GM18507 (cell line): ENCODE results near the gene ATCAY.
"Not testable (repeated sequence)": the region's sequence is repeated elsewhere in the genome, so short reads cannot be mapped to it uniquely, and the experiment has no call there.

Source experiments
- DNase-seq: peaks from one replicate; pipeline ENCODE4 v3.0.0; 2011; ENCODE audit warnings: low read depth; ENCODE audit not compliant: insufficient read length; ENCODE audit errors: extremely low spot score
- FAIRE-seq: peaks from 2 replicates; lab custom pipeline; 2011; peaks lifted over from hg19 to GRCh38; lab: Jason Lieb, UNC

Gene ATCAY

DNA sequence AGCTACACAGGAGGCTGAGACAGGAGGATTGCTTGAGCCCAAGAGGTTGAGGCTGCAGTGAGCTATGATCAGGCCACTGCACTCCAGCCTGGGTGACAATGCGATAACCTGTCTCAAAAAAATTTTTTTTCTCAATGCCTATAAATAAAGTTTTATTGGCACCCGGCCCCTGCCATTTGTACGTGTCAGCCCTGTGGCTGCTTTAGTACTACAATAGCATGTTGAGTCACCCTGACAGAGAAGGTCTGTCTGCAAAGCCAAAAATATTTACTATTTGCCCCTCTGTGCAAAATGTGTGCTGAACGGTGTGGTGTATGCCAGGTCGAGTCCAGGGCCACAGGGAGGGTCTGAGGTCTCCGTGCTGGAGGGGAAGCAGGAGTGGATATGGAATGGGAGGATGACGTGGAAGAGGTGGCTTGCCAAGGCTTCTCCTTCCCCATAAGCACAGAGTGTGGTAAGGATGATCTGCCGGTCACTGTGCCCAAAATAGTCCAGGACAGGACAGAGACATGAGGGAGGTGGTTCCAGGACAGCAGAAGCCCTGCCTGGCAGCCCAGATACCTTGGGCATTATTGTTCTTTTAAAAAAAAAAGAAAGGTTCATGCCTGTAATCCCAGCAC lies 62.4 kb downstream of the ATCAY start:
- no peak for DNase-seq
- no peak for FAIRE-seq

DNA sequence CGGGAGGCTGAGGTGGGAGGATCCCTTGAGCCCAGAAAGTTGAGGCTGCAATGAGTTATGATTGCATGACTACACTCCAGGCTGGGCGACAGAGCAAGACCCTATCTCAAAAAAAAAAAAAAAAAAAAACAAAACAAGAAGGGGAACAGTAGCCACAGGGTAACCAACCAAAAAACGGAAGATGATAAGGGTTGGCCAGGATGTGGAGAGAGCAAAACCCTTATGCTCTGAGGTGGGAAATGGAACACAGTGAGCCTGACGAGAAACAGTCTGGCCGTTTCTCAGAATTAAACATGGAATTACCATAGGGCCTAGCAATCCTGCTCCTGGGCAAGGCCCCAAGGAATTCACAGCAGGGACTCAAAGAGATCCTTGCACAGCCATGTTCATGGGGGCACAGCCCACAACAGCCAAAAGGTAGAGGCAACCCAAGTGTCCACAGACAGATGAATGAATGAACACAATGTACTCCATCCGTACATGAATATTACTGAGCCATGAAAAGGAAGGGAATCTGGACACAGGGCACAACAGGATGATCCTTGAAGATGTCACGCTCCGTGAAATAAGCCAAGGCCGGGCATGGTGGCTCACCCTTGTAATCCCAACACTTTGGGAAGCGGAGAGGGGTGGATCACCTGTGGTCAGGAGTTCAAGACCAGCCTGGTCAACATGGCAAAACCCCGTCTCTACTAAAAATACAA lies 63.7 kb downstream of the ATCAY start:
- FAIRE-seq, result no peak
- no peak for DNase-seq

DNA sequence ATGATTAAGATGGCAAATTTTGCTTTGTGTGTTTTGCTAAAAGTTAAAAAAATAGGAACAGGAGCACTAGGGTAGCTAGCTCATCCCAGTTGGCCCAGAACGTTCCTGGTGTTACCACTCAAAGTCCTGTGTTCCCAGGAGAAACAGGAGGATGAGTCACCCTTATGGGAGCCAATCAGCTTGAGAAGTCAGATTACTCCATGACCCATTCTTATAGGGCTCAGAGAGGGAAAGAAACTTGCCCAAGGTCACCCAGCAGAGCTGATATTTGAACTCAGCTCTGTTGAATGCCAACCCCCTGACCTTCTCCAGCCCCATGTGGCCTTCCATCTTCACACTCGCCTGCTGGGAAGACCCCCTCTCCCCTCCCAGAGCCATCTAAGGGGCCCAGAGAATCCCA lies 65.4 kb downstream of the ATCAY start:
- DNase-seq, result no peak
- no peak for FAIRE-seq

DNA sequence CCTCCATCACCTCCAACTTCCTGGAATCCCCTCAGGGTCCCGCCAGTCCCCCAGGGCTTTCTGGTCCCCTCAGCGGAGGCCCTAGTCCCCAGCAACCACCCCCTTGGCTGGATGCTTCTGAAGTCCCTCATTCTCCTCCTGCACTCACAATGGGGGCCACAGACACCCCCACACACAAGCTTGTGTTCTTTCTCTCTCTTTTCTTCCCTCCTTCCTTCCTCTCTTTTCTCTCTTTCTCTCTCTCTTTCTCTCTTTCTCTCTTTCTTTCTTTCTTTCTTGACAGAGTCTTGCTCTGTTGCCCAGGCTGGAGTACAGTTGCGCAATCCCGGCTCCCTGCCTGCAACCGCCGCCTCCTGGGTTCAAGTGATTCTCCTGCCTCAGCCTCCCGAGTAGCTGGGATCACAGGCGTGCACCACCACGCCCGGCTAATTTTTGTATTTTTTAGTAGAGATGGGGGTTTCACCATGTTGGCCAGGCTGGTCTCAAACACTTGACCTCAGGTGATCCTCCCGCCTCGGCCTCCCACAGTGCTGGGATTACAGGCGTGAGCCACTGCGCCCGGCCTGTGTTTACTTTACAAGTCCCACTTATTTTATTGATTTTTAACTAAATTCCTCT lies 66.9 kb downstream of the ATCAY start:
- not testable (repeated sequence) for DNase-seq, FAIRE-seq

DNA sequence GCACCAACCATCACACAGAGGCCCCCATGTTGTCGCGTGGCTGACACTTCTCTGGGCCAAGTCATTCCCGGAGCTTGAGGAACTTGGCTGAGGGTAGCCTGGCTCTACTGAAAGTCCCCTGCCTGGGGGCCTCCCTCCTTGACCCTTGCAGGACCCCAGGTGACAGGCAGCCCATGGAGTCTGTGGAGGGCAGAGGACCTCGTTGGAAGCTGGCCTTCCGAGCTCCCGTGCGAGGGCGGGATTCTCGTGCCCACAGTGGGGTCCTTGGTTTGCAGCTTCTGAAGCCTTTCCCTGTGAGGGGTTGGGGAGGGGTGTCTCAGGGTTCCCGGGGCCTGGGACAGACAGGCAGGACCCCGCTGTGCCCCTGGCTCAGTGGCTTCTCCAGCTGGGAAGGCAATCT lies 68.8 kb downstream of the ATCAY start:
- no peak for DNase-seq
- no peak for FAIRE-seq

DNA sequence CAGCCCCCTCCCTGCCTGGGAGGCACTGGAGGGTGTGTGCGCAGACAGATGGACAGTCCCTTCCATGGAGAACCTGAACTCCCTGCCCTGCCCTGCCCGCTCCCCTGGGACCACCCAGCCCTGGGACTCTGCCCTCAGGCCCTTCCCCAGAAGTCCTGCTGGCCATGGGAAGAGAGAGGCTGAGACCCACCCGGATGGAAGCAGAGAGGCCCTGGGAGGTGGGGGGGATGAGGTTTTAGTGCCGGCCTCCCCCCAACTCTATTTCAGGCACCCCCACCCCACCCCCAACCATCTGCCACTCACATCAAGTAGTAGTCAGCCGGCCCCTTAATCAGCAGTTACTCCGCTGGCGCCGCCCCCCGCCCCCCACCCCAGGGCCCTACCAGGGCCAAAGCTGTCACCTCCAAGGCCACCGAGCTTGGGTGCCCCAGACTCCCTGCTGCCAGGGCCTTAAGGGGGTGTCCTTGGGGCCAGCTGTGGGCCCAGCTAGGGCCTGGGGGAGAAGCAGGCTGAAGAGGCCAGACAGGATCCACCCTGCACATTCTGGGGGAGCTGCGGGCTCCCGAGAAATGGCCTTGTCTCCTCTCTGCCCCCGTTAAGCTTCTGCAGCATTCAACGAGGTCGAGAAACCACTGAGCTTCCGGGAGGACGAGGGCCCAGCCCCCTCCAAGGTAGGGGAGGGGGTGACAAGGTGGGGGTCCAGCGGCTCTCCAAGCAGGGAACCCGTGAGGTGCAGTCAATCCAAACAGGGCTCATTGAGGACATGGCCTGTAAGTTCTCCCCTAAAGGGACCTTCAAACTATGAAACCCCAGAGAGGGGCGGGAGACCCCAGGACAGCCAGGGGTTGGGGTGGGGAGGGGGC lies 69.7 kb downstream of the ATCAY start:
- FAIRE-seq, result no peak
- no peak for DNase-seq

DNA sequence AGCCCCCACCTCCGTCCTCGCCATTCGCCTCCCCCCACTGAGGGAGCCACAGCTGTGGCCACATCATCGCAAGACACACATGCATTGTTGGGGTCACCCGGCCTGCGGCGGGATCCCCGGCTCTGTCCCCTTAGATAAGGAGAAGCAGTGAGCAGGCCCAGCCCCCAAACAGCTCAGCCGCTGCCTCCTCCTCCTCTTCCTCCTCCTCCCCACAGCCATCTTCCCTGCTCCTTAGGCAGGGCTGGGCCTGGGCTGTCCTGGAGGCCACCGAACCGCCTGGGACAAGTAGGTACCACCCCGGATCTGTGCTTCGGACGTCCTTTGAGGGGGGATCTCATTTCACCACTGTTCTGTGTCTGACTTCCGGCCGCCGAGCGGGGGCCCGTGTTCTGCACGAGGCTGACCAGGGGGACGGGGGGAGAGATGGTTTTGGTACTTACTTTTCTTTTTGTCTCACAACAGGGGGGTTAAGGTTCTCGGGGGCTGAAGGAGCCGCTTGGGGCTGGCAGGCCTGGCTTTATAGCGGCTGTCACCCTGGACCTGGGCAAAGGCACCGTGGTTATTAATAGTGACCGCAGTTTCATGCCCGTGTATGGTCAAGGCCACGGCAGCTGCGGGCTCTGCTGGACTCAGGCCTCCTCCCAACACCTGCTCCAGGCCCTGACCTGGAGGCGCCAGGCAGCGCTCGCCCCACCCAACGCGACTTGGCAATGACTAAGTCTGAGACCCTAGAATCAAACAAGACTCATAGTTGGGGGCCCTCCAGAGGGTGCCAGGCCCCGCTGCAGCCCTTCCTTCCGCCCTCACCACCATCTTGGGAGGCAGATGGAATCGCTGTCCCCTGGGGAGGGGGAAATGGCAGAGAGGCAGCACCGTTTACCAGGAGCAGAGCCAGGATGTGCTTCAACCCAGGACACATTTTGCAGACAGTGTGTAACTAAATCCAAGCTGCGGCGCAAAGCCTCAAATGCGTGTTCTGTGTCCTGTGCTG lies 70.7 kb downstream of the ATCAY start:
- DNase-seq (no peak), FAIRE-seq (no peak)

DNA sequence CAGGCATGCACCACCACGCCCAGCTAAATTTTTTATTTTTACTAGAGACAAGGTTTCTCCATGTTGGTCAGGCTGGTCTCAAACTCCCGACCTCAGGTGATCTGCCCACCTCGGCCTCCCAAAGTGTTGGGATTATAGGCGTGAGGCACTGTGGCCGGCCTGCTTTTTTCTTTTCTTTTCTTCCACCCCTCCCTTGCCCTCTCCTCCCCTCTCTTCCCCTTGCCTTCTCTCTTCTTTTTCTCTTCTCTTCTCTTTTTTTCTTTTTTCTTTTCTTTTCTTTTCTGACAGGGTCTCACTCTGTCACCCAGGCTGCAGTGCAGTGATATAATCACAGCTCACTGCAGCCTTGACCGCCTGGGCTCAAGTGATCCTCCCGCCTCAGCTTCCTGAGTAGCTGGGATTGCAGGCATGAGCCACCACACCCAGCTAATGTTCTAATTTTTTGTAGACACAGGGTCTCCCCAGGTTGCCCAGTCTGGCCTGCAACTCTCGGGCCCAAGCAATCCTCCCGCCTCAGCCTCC lies 72.3 kb downstream of the ATCAY start:
- not testable (repeated sequence) for FAIRE-seq, DNase-seq

DNA sequence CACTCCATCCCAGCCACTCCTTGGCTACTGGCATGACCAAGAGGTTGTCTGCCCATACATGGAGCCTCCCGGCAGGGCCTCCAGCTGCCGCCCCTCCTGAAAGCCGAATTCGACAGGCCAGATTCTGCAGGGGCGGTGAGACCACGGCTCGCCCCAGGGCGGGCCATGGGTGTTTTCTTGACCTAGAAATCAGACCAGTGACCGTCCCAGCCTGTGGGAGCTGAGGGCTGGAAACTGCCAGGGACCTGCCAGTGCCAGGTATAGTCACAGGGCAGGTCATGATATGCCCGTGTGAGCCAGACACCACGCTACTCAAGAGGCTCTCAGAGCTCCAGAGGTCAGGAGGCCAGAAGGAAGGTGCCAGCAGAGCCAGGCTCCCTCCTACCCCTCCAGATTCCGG lies 73.6 kb downstream of the ATCAY start:
- no peak for FAIRE-seq

DNA sequence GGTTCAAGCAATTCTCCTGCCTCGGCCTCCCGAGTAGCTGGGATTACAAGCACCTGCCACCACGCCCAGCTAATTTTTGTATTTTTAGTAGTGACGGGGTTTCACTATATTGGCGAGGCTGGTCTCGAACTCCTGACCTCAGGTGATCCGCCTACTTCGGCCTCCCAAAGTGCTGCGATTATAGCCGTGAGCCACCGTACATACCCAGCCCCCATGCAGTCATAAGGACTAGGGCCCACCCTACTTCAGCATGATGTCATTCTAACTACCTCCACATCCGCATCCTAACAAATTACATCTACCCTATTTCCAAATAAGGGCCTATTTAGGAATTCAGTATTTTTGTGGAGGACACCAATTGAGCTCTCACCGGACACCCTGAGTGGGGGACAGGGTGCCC lies 74.8 kb downstream of the ATCAY start:
- not testable (repeated sequence) for FAIRE-seq, DNase-seq

More for the DNA sequence above, 73.6 kb downstream of the ATCAY start:
- DNase-seq, result no peak

DNA sequence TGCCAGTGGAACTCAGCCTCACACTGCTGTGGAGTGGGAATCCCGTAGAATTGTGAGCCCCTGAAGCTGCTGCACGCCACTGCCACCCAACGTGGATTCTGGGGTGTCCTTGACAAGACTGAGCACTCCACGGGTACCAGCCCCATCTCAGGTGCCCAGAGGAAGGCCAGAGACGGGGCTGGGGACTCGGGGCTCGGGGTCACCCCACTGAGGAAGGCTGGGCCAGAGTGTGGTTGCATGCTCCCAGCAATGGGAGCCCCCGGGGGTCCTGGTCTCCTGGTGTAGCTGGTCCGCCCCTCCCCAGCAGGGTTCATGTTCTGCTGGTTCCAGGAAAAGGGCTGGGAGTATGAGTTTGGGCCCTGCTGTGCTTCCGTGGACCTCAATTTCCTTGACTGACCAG lies 75.2 kb downstream of the ATCAY start:
- FAIRE-seq, result no peak
- no peak for DNase-seq

DNA sequence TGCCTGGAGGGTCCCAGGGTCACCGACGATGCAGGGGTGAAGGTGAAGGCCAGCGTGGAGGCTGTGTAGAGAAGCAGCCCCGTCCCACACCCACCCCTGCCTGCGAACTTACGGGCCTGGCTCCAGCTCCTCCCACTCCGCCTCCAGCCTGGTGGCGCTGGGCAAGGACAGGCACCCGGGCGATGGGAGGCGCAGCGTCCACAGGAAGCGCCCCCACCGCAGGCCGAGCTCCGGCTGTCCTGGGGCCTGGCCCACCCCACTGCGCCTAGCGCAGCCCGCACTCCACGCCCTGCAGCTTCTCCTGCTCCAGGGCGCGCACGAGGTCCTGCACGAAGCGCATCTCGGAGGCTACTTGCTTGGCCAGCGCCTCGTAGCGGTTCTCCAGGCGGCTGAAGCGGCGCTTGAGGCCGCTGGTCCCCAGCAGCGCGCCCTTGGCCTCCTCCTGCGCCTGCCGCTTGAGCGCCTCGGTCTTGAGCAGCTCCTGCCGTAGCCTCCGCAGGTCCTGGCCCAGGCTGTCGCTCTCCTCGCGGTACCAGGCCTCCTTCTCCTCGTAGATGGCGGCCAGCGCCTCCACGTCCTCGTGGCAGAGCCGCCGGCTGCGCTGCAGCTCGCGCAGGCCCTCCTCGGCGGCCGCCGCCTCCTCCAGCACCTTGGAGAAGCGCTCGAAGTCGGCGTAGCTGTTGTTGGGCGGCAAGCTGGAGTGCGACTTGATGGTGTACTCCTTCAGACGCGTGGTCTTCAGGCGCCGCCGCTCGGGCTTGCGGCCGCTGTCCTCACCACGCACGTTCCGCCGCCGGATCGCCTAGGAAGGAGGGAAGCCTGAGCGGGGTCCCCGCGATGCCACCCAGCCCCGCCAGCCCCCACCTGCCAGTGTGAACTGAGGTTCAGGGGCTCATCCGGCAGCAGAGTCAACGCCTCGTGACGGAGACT lies 78.6 kb downstream of the ATCAY start:
- FAIRE-seq (no peak), DNase-seq (no peak)

DNA sequence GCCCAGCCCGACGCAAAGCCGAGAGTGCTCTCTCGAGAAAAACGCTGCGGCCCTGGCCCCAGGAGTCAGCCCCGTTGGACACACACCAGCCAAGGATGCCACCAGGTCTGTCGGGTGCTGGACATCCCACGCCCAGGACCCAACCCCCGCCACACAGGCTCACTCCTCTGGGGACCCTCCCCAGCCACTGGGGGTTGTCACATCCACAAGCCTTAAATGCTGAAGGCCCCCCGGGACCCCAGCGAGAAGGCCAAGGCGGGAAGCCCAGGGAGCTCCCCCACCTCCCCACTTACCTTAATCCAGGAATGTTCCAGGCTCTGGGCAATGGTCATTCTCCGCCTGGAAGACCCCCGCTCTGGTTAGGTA lies 79.3 kb downstream of the ATCAY start:
- DNase-seq (no peak), FAIRE-seq (no peak)

DNA sequence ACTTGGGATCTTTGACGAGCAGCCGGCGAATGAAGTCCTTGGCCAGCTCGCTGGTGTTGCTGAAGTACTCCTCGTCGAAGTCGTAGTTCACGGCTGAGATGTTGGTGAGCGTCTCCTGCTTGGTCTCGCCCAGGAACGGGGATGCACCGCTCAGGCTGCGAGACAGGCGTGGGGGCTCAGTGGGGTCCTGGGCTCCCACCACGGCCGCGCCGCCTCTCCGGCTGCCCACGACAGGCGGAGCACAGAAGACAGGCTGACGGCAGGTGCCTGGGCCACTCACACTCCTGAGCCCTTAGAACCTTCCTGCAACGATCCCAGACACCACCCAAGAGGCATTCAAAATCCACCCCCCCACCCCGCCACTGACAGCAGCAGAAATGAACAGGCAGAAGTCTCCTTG lies 80.5 kb downstream of the ATCAY start:
- FAIRE-seq (no peak), DNase-seq (no peak)

DNA sequence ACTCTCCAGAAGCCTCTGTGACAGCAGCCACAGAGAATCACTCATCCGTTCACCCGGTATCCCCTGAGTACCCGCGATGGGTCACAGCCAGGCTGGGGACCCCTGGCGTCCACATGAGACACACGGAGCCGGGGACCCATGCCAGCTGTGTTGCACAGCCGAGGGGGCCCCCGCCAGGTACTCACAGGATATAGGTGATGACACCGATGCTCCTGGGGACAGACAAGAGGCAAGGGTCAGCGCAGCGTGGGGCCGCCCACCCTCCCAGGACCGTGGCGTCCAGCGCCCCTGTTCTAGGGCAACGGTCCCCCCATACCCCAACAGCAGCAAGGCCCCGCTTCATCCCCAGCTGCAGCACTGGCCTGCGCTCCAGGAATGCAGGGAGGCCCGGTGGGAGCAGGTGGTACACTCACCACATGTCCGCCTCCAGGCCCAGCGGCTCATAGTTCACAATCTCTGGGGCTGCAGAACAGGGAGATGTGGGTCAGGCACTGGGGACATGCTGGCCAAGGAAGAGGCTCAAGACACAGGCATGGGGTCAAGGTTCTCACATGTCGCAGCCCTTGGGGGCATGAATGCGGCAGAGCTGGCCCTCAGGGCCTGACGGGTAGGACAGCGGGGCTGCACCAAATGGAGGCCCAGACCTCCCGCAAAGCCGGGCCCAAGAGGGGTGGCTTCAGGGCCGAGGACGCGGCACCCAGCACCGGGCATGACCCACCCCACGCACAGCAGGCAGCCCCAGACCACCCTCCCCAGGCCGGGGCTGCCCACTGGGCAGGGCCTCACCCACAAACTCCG lies 83.2 kb downstream of the ATCAY start:
- no peak for FAIRE-seq
- DNase-seq, result no peak

DNA sequence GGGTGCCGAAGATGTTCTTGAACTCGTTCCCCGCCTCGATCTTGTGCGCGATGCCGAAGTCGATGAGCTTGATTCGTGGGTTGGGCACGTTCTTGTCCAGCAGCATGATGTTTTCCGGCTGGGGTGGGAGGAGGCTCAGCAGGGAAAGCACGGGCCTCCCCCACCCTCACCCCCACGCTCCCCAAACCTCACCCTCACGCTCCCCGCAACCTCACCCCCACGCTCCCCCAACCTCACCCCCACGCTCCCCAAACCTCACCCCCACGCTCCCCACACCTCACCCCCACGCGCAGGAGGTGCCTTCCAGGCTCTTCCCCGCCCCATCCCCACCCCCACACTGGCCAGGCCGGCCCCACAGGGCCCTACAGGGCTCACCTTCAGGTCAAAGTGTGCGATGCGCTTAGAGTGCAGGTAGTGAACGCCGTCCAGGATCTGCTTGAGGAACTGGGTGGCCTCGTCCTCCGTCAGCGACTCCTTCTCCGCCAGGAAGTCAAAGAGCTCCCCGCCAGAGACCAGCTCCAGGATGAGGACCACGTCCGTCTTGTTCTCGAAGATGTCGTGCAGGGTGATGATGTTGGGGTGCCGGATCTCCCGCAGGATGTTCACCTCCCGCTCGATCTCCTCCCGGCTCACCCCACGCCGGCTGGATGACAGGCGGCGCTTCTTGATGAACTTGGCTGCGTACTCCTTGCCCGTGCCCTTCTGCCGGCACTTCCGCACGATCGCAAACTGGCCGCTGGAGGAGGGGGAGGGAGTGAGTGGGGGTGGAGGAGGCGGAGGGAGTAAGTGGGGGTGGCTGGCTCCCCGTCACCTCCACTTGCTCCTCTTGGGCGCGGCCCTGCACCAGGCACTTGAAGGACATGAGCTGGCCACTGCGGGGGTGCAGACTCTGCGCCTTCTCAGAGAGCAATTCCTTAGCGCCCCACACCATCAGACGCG lies 84.0 kb downstream of the ATCAY start:
- DNase-seq, result no peak
- no peak for FAIRE-seq
